ENCODE results near the gene PEAR1. TPM values are rescaled to one million over a fixed set of nuclear protein-coding genes. Genes with fewer than 3 reads are reported as not detected.

Gene PEAR1
- total RNA-seq, 1 donor from 2014 or later: 0.31 TPM

- no peak for DNase-seq
These were observed 7.5 kb downstream of the PEAR1 start for GRCh38 chr1:156900896-156901589.

GRCh38 chr1:156901590-156901900 is 8.0 kb downstream of the PEAR1 start:
- no peak for DNase-seq

GRCh38 chr1:156901966-156902915 is 8.7 kb downstream of the PEAR1 start:
- no peak for DNase-seq

- DNase-seq: no peak
These were observed 10.0 kb downstream of the PEAR1 start for GRCh38 chr1:156903328-156904091.

GRCh38 chr1:156904187-156904959 is 10.9 kb downstream of the PEAR1 start:
- no peak for DNase-seq

- no peak for DNase-seq
These were observed 11.7 kb downstream of the PEAR1 start for GRCh38 chr1:156905176-156905575.

- DNase-seq: no peak
These were observed 12.1 kb downstream of the PEAR1 start for GRCh38 chr1:156905651-156906050.

- DNase-seq: no peak
These were observed 12.8 kb downstream of the PEAR1 start for GRCh38 chr1:156906206-156906906.

GRCh38 chr1:156908541-156908940 is 15.0 kb downstream of the PEAR1 start:
- no peak for DNase-seq

- DNase-seq: no peak
These were observed 15.4 kb downstream of the PEAR1 start for GRCh38 chr1:156908955-156909354.

- DNase-seq: no peak
These were observed 16.2 kb downstream of the PEAR1 start for GRCh38 chr1:156909671-156910070.

GRCh38 chr1:156910309-156910782 is 16.8 kb downstream of the PEAR1 start:
- no peak for DNase-seq

- no peak for DNase-seq
These were observed 18.2 kb downstream of the PEAR1 start for GRCh38 chr1:156911577-156912298.

- no peak for DNase-seq
These were observed 18.8 kb downstream of the PEAR1 start for GRCh38 chr1:156912310-156912709.

- DNase-seq: no peak
These were observed 19.6 kb downstream of the PEAR1 start for GRCh38 chr1:156912861-156913808.

- no peak for DNase-seq
These were observed 20.4 kb downstream of the PEAR1 start for GRCh38 chr1:156913809-156914387.

GRCh38 chr1:156914440-156914856 is 20.9 kb downstream of the PEAR1 start:
- DNase-seq: no peak

- peak; percentile 26 for DNase-seq
These were observed 26.9 kb downstream of the PEAR1 start, which contains the start of gene LRRC71 for GRCh38 chr1:156920233-156921052. Gene LRRC71 (plus strand): TSS chr1:156920632. CDS start chr1:156920804, 172 bp downstream.
